Ishikawa (cell line): Measurements from ENCODE around the gene PCSK2.

Experiments
- CEBPB ChIP-seq: IDR thresholded peaks from 2 replicates; pipeline ENCODE4 v1.6.1; 2012
- EGR1 ChIP-seq: IDR thresholded peaks from 2 replicates; pipeline ENCODE4 v1.6.1; 2012
- EP300 ChIP-seq: IDR thresholded peaks from 2 replicates; pipeline ENCODE4 v1.6.1; 2012; ENCODE audit warnings: borderline replicate concordance
- RAD21 ChIP-seq: IDR thresholded peaks from 2 replicates; pipeline ENCODE4 v1.6.1; 2012; ENCODE audit warnings: low read depth
- TF ChIP-seq, protein P1 (sequence below): IDR thresholded peaks from 2 replicates; pipeline ENCODE4 v1.6.1; 2012; ENCODE audit warnings: low read depth, mild to moderate bottlenecking

DNA sequence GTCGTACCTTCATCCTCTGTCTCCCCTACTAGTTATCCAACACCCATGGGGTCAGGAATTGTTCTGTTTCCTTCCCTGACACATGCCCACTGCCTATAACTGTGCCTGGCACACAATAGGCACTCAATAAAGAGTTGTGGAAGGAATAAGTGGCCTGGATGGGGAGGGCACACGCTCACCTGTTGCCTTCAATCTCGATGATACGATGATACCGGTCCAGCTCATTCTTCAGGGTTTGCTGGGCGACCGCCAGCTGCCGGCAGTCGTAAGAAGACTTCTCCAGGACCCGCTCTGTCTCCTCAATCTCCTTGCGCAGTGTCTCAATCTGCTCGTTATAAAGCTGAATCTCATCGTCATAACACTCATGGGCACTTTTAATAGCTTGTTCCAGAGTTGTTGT, 271.8 kb downstream of the PCSK2 start:
- TF ChIP-seq EGR1 (no peak), EP300 (no peak), CEBPB (no peak), RAD21 (no peak)
- TF ChIP-seq, protein P1, sequence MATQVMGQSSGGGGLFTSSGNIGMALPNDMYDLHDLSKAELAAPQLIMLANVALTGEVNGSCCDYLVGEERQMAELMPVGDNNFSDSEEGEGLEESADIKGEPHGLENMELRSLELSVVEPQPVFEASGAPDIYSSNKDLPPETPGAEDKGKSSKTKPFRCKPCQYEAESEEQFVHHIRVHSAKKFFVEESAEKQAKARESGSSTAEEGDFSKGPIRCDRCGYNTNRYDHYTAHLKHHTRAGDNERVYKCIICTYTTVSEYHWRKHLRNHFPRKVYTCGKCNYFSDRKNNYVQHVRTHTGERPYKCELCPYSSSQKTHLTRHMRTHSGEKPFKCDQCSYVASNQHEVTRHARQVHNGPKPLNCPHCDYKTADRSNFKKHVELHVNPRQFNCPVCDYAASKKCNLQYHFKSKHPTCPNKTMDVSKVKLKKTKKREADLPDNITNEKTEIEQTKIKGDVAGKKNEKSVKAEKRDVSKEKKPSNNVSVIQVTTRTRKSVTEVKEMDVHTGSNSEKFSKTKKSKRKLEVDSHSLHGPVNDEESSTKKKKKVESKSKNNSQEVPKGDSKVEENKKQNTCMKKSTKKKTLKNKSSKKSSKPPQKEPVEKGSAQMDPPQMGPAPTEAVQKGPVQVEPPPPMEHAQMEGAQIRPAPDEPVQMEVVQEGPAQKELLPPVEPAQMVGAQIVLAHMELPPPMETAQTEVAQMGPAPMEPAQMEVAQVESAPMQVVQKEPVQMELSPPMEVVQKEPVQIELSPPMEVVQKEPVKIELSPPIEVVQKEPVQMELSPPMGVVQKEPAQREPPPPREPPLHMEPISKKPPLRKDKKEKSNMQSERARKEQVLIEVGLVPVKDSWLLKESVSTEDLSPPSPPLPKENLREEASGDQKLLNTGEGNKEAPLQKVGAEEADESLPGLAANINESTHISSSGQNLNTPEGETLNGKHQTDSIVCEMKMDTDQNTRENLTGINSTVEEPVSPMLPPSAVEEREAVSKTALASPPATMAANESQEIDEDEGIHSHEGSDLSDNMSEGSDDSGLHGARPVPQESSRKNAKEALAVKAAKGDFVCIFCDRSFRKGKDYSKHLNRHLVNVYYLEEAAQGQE, result no peak
